Immature natural killer cell (primary cell): ENCODE data around the gene SYCP2L. TPM values are rescaled to one million over a fixed set of nuclear protein-coding genes. Genes with fewer than 3 reads are reported as not detected.
"Not testable (repeated sequence)": the region's sequence is repeated elsewhere in the genome, so short reads cannot be mapped to it uniquely, and the experiment has no call there.

Source experiments
- DNase-seq, 3 donors: peaks; one replicate each; pipeline ENCODE4 v3.0.0; 2022; ENCODE audit warnings: mixed read lengths in 1 of 3
- H3K27ac Mint-ChIP-seq, 6 donors: one replicate each; pipeline ENCODE4 v1.8.0; 2020; ENCODE audit warnings: mixed read lengths in 6 of 6, mild to moderate bottlenecking in 5 of 6, inconsistent platforms in 4 of 6, moderate library complexity in 3 of 6
- H3K27me3 Mint-ChIP-seq, 3 donors: one replicate each; pipeline ENCODE4 v1.8.0; 2020 to 2021; ENCODE audit warnings: low read depth in 3 of 3, mild to moderate bottlenecking in 3 of 3, mixed read lengths in 3 of 3, moderate library complexity in 3 of 3, inconsistent platforms in 1 of 3
- H3K36me3 Mint-ChIP-seq, 3 donors: one replicate each; pipeline ENCODE4 v1.8.0; 2020; ENCODE audit warnings: mixed read lengths in 3 of 3, inconsistent platforms in 2 of 3, mild to moderate bottlenecking in 2 of 3
- H3K4me1 Mint-ChIP-seq, 2 donors: one replicate each; pipeline ENCODE4 v1.8.0; 2020; ENCODE audit warnings: inconsistent platforms in 2 of 2, mild to moderate bottlenecking in 2 of 2, mixed read lengths in 2 of 2, moderate library complexity in 1 of 2
- H3K4me3 Mint-ChIP-seq, 5 donors: one replicate each; pipeline ENCODE4 v1.8.0; 2020; ENCODE audit warnings: mild to moderate bottlenecking in 5 of 5, mixed read lengths in 5 of 5, inconsistent platforms in 3 of 5, moderate library complexity in 3 of 5
- H3K9me3 Mint-ChIP-seq, 6 donors: one replicate each; pipeline ENCODE4 v1.8.0; 2020; ENCODE audit warnings: mild to moderate bottlenecking in 6 of 6, mixed read lengths in 6 of 6, inconsistent platforms in 4 of 6, moderate library complexity in 3 of 6
- polyA plus RNA-seq, 3 donors: library from polyadenylated mRNA; unstranded; fragments of 300-500 nt; fragmentation: Illumina TruSeq; gene quantifications; one replicate each; pipeline ENCODE4 v1.2.3, GENCODE V29; 2021

The SYCP2L gene
- polyA plus RNA-seq, 3 donors from 2014 or later = 0.09 TPM; not detected in 2

DNA sequence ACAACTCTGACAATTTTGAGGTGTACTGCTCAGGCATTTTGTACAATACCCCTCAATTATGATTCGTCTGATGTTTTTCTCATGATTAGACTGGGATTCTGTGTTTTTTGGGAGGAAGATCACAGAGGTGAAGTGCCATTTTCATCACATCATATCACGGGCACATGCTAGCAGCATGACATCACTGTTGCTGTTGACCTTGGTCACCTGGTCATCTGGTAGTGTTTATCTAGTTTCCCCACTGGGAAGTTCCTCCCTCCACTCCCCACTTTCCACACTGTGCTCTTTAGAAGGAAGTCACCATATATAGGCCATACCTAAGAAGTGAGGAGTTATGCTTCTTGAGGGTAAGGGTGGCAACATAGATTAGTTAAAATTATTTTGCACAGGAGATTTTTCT is 25.8 kb upstream of the SYCP2L start:
- Mint-ChIP-seq H3K27ac (no peak overlapping the region), H3K9me3 (no peaks in the 10 kb centered on the region), H3K36me3 (no peaks in the 10 kb centered on the region), H3K4me3 (no peak overlapping the region), H3K4me1 (no peaks in the 10 kb centered on the region), H3K27me3 (peaks cover 0 to 4% (median 0%) of the 10 kb centered on the region in 3 donors)
- DNase-seq = no peak

GRCh38 chr6:10862361-10862760 is 24.5 kb upstream of the SYCP2L start:
- no peaks in the 10 kb centered on the region for H3K36me3 Mint-ChIP-seq
- no peaks in the 10 kb centered on the region for H3K9me3 Mint-ChIP-seq
- H3K27ac Mint-ChIP-seq = no peak overlapping the region

GRCh38 chr6:10863031-10863430 is 23.8 kb upstream of the SYCP2L start:
- H3K9me3 Mint-ChIP-seq, H3K27ac Mint-ChIP-seq, H3K27me3 Mint-ChIP-seq, H3K36me3 Mint-ChIP-seq, DNase-seq, H3K4me3 Mint-ChIP-seq, H3K4me1 Mint-ChIP-seq: not testable (repeated sequence)

More at GRCh38 chr6:10862361-10862760, 24.5 kb upstream of the SYCP2L start:
- no peak for DNase-seq
- H3K4me3 Mint-ChIP-seq = no peak overlapping the region
- peaks cover 0 to 4% (median 0%) of the 10 kb centered on the region in 3 donors for H3K27me3 Mint-ChIP-seq
- no peaks in the 10 kb centered on the region for H3K4me1 Mint-ChIP-seq

- H3K27ac Mint-ChIP-seq, H3K4me3 Mint-ChIP-seq, H3K36me3 Mint-ChIP-seq, H3K9me3 Mint-ChIP-seq, H3K4me1 Mint-ChIP-seq, DNase-seq: not testable (repeated sequence)
- peaks cover 0 to 10% (median 1%) of the 10 kb centered on the region in 3 donors for H3K27me3 Mint-ChIP-seq
Observed at GRCh38 chr6:10866709-10867108, 20.1 kb upstream of the SYCP2L start.

GRCh38 chr6:10867952-10868351 is 18.9 kb upstream of the SYCP2L start:
- Mint-ChIP-seq H3K36me3 (no peaks in the 10 kb centered on the region), H3K9me3 (peaks cover 0 to 7% (median 0%) of the 10 kb centered on the region in 6 donors), H3K4me1 (no peaks in the 10 kb centered on the region), H3K27ac (no peak overlapping the region), H3K27me3 (peaks cover 0 to 10% (median 1%) of the 10 kb centered on the region in 3 donors), H3K4me3 (no peak overlapping the region)
- DNase-seq = no peak

DNA sequence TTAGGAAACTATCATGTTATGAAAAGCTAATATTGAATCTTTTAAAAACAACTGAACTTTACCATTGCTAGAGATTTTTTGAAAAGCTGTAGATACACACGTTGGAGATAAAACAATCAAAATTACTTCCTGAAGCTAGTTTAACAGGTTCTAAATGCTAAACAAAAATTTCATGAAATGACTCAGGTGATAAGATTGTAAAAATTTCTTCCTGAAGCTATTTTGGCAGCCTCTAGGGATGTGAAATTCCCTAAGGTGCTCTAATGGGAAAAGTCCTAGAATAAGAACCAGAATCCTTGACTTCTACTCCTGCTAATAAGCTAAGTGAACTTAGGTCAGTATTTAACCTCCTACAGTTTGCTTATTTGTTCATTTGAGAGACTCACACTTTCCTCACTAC is 13.5 kb upstream of the SYCP2L start:
- Mint-ChIP-seq H3K4me1 (no peaks in the 10 kb centered on the region), H3K36me3 (no peaks in the 10 kb centered on the region), H3K4me3 (no peak overlapping the region), H3K9me3 (peaks cover 0 to 7% (median 0%) of the 10 kb centered on the region in 6 donors), H3K27me3 (peaks cover 2 to 15% (median 8%) of the 10 kb centered on the region in 3 donors), H3K27ac (no peak overlapping the region)
- DNase-seq = no peak

DNA sequence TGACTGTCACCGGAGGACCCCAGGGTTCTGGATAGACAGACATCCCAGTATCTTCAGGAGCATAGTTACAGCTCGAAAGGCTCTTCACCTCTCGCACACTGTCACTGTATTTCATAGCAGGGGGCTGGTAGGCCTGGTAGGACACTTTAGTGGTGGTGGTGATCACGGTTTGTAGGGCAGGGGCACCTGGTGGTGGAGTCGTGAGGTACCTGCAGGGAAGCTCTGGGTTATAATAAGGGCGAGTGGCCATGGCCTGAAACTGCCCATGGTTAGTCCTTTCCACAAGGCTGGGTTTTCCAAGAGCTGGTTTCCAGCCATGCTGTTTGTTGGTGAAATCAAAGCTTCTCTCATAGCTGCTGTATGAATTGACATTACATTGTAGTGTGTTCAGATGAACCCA is 12.6 kb upstream of the SYCP2L start:
- Mint-ChIP-seq H3K4me1 (no peaks in the 10 kb centered on the region), H3K9me3 (peaks cover 0 to 5% (median 0%) of the 10 kb centered on the region in 6 donors), H3K27me3 (peaks cover 2 to 22% (median 11%) of the 10 kb centered on the region in 3 donors), H3K4me3 (no peak overlapping the region), H3K36me3 (no peaks in the 10 kb centered on the region), H3K27ac (no peak overlapping the region)
- no peak for DNase-seq

DNA sequence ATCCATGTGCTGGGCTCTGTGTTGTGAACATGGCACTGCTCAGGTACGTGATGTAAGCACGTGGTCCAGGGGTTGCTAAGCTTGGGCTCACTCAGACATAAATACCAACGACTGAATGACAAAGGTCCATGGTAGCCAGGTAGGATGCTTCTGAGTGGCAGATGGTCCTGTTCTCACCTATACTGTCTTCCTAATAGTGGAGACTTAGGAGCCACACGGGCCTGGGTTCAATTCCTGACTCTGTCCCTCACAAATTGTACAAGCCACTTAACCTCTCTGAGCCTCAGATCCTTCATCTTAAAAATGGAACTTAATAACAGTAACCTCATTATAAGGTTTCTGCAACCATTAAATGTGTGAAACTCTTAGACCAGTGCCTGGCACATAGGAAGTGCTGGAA is 11.8 kb upstream of the SYCP2L start:
- Mint-ChIP-seq H3K27me3 (peaks cover 8 to 23% (median 16%) of the 10 kb centered on the region in 3 donors), H3K9me3 (peaks cover 0 to 3% (median 0%) of the 10 kb centered on the region in 6 donors), H3K4me3 (no peak overlapping the region), H3K4me1 (no peaks in the 10 kb centered on the region), H3K36me3 (no peaks in the 10 kb centered on the region), H3K27ac (no peak overlapping the region)
- no peak for DNase-seq

- Mint-ChIP-seq H3K4me1 (peaks cover 0 to 1% of the 10 kb centered on the region in 2 donors), H3K36me3 (peaks cover 0 to 4% (median 0%) of the 10 kb centered on the region in 3 donors), H3K27me3 (peaks cover 15 to 35% (median 15%) of the 10 kb centered on the region in 3 donors), H3K9me3 (no peaks in the 10 kb centered on the region), H3K4me3 (no peak overlapping the region), H3K27ac (no peak overlapping the region)
- DNase-seq = no peak
Observed at GRCh38 chr6:10877012-10877411, 9.8 kb upstream of the SYCP2L start.

- H3K36me3 Mint-ChIP-seq = peaks cover 0 to 4% (median 0%) of the 10 kb centered on the region in 3 donors
- DNase-seq = no peak
- no peak overlapping the region for H3K27ac Mint-ChIP-seq
- H3K27me3 Mint-ChIP-seq = peaks cover 15 to 40% (median 16%) of the 10 kb centered on the region in 3 donors
- H3K4me1 Mint-ChIP-seq = peaks cover 0 to 1% of the 10 kb centered on the region in 2 donors
- no peaks in the 10 kb centered on the region for H3K9me3 Mint-ChIP-seq
- no peak overlapping the region for H3K4me3 Mint-ChIP-seq
Observed at GRCh38 chr6:10877871-10878270, 9.0 kb upstream of the SYCP2L start.

- peaks cover 14 to 50% (median 15%) of the 10 kb centered on the region in 3 donors for H3K27me3 Mint-ChIP-seq
- peaks cover 0 to 4% (median 0%) of the 10 kb centered on the region in 3 donors for H3K36me3 Mint-ChIP-seq
- H3K4me3 Mint-ChIP-seq = no peak overlapping the region
- H3K4me1 Mint-ChIP-seq = peaks cover 0 to 1% of the 10 kb centered on the region in 2 donors
- no peak for DNase-seq
- no peak overlapping the region for H3K27ac Mint-ChIP-seq
- H3K9me3 Mint-ChIP-seq = no peaks in the 10 kb centered on the region
Observed at GRCh38 chr6:10880366-10880765, 6.5 kb upstream of the SYCP2L start.

GRCh38 chr6:10882253-10882630 is 4.6 kb upstream of the SYCP2L start:
- not testable (repeated sequence) for DNase-seq, H3K4me3 Mint-ChIP-seq, H3K4me1 Mint-ChIP-seq, H3K9me3 Mint-ChIP-seq, H3K27ac Mint-ChIP-seq, H3K36me3 Mint-ChIP-seq
- peaks cover 15 to 53% (median 18%) of the 10 kb centered on the region in 3 donors for H3K27me3 Mint-ChIP-seq

DNA sequence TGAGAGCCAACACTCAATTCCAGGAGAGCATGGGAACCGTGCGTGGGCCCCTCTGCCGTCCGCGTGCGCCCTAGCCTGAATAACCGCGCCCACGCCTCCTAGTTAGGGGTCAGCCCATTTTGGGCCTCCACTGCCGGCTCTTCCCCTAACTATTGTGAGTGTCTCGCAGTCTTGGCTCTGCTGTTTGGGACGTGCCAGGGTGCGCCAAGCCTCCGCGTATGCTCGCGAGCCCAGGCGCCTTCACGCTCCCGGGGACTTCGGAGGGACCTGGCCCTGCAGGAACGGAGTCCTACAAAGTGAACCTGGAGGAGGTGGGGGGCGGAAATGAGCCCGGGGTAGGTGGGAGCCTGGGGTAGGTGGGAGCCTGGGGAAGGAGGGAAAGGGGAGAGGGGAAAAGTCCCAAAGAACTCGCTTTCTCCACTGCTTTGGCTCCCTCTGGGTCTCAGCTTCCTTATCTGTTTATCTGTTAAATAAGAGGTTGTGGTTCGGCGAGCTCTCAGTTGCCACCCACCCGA is 4.1 kb upstream of the SYCP2L start:
- peaks cover 0 to 6% of the 10 kb centered on the region in 2 donors for H3K4me1 Mint-ChIP-seq
- H3K36me3 Mint-ChIP-seq = peaks cover 0 to 4% (median 0%) of the 10 kb centered on the region in 3 donors
- peaks cover 15 to 54% (median 18%) of the 10 kb centered on the region in 3 donors for H3K27me3 Mint-ChIP-seq
- no peak for DNase-seq
- no peak overlapping the region for H3K27ac Mint-ChIP-seq
- H3K4me3 Mint-ChIP-seq = no peak overlapping the region
- peaks cover 0 to 2% (median 0%) of the 10 kb centered on the region in 6 donors for H3K9me3 Mint-ChIP-seq

DNA sequence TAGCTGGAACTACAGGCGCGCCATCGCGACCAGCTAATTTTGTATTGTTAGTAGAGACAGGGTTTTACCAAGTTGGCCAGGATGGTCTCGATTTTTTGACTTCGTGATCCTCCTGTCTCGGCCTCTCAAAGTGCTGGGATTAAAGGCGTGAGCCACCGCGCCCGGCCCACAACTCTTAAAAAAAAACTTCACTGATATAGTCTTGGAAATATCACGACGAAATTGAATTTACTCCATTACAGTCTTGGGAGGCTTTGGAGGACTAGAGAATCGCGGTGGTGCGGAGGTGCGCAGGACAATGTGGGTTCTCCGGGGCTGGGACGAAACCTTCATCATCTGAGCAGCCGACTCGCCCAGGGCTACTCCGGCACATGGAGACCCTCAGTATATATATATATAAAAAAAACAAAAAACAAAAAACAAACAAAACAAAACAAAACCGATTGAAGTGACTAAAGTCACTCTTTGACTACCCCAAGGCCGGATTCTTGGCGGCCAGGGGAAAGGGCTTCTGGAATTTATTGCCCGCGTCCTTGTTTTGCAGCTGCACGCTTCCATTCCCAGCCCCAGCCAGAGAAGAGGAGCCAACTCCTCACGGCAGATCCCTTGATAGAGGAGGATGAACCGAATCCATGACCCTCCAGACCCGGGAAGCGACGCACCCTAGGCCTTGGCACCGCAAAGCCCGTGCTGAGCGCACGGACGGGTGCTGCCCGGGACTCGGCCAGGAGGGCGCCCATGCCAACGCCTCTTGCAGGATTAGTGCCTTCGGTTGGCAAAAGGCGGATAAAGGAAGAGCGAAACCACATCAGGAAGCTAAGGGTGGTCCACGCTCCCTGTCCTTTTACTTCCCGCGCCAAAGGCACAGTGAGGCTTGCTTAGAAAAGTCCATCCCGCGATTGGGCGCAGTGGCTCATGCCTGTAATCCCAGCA is 3.3 kb upstream of the SYCP2L start:
- DNase-seq = no peak
- Mint-ChIP-seq H3K4me1 (peaks cover 0 to 6% of the 10 kb centered on the region in 2 donors), H3K27me3 (peaks cover 15 to 54% (median 15%) of the 10 kb centered on the region in 3 donors), H3K9me3 (peaks cover 0 to 3% (median 0%) of the 10 kb centered on the region in 6 donors), H3K4me3 (no peak overlapping the region), H3K36me3 (peaks cover 0 to 4% (median 0%) of the 10 kb centered on the region in 3 donors), H3K27ac (no peak overlapping the region)
